H1 (cell line): ENCODE results near the gene NPTX1. TPM values are rescaled to one million over a fixed set of nuclear protein-coding genes. Genes with fewer than 3 reads are reported as not detected.
A peak's percentile ranks its signal among the peaks of the same experiment; 100 is the strongest.

ENCODE experiments used
- CTCF ChIA-PET: fragments of 300-600 bp; sonication (Branson Sonifier 250); formaldehyde crosslinking; loops from one replicate; lab custom pipeline; 2021; ENCODE audit not compliant: partially characterized antibody; lab: Charles Lee
- POLR2A ChIA-PET: fragments of 300-600 bp; sonication (Branson Sonifier 250); formaldehyde crosslinking; loops from one replicate; lab custom pipeline; 2021; ENCODE audit warnings: inconsistent platforms; ENCODE audit not compliant: partially characterized antibody; lab: Charles Lee
- DNase-seq, 2 experiments: peaks; one replicate each; pipeline versions ENCODE4 v3.0.0 to v3.0.0-alpha.2; 2010 to 2022; ENCODE audit warnings: low spot score in 2 of 2, low read depth in 1 of 2, mixed read lengths in 1 of 2
- FAIRE-seq: peaks from 2 replicates; lab custom pipeline; 2011; peaks lifted over from hg19 to GRCh38; lab: Jason Lieb, UNC
- H2AFZ ChIP-seq: 2 replicates; pipeline ENCODE4 v1.8.1; 2012; ENCODE audit warnings: low read length, inconsistent platforms
- H2AK5ac ChIP-seq: 2 replicates; pipeline ENCODE4 v1.6.1; 2013; ENCODE audit warnings: low read depth, low read length
- H2BK120ac ChIP-seq: replicated peaks from 2 replicates; pipeline ENCODE3; 2013; ENCODE audit warnings: low read depth, low read length, inconsistent platforms
- H2BK12ac ChIP-seq: 2 replicates; pipeline ENCODE4 v1.6.1; 2013; ENCODE audit warnings: low read depth, low read length
- H2BK15ac ChIP-seq: 2 replicates; pipeline ENCODE4 v1.6.1; 2013; ENCODE audit warnings: low read length
- H2BK20ac ChIP-seq: 2 replicates; pipeline ENCODE4 v1.6.1; 2013; ENCODE audit warnings: low read length
- H2BK5ac ChIP-seq: 2 replicates; pipeline ENCODE4 v1.6.1; 2013; ENCODE audit warnings: low read depth, low read length
- H3K14ac ChIP-seq: 2 replicates; pipeline ENCODE4 v1.6.1; 2013; ENCODE audit warnings: inconsistent platforms; ENCODE audit not compliant: insufficient read length
- H3K18ac ChIP-seq: 2 replicates; pipeline ENCODE4 v1.6.1; 2013; ENCODE audit warnings: low read length; ENCODE audit errors: extremely low read depth
- H3K23ac ChIP-seq: 2 replicates; pipeline ENCODE4 v1.6.1; 2013; ENCODE audit warnings: inconsistent platforms; ENCODE audit not compliant: insufficient read length
- H3K23me2 ChIP-seq: 2 replicates; pipeline ENCODE4 v1.6.1; 2013; ENCODE audit warnings: low read depth, low read length
- H3K27ac ChIP-seq: 2 replicates; pipeline ENCODE4 v1.6.1; 2011; ENCODE audit warnings: low read depth, low read length, inconsistent platforms
- H3K27me3 ChIP-seq, 4 experiments: replicated peaks in 1 of 4; 1 replicate in 1 of 4; 2 replicates in 3 of 4; pipeline versions ENCODE4 v1.6.1 to v1.8.1; 2011 to 2013; ENCODE audit warnings: low read length in 3 of 4, mild to moderate bottlenecking in 3 of 4, inconsistent platforms in 2 of 4, mixed read lengths in 2 of 4, moderate library complexity in 1 of 4; ENCODE audit not compliant: control insufficient read depth in 3 of 4, insufficient read depth in 3 of 4; ENCODE audit errors: extremely low read depth in 1 of 4
- H3K36me3 ChIP-seq, 4 experiments: 2 replicates each; pipeline versions ENCODE4 v1.6.1 to v1.8.1; 2011 to 2013; ENCODE audit warnings: mild to moderate bottlenecking in 4 of 4, low read length in 3 of 4, moderate library complexity in 2 of 4, control low read depth in 1 of 4, inconsistent platforms in 1 of 4; ENCODE audit not compliant: insufficient read depth in 4 of 4, control insufficient read depth in 2 of 4
- H3K4ac ChIP-seq: replicated peaks from 2 replicates; pipeline ENCODE3; 2013; ENCODE audit warnings: low read length, low read depth, mixed read lengths, inconsistent platforms; ENCODE audit not compliant: insufficient read length
- H3K4me1 ChIP-seq, 4 experiments: replicated peaks in 1 of 4; 1 replicate in 1 of 4; 2 replicates in 3 of 4; pipeline versions ENCODE4 v1.6.1 to v1.8.1; 2011 to 2013; ENCODE audit warnings: low read length in 3 of 4, inconsistent platforms in 2 of 4, mixed read lengths in 1 of 4; ENCODE audit not compliant: insufficient read depth in 4 of 4, control insufficient read depth in 3 of 4
- H3K4me2 ChIP-seq, 2 experiments: 2 replicates each; pipeline versions ENCODE4 v1.6.1 to v1.8.1; 2011 to 2013; ENCODE audit warnings: low read depth in 2 of 2, low read length in 2 of 2, control low read depth in 1 of 2, inconsistent platforms in 1 of 2, mild to moderate bottlenecking in 1 of 2; ENCODE audit not compliant: insufficient read depth in 1 of 2
- H3K4me3 ChIP-seq, 4 experiments: fragments of 200-600, 300-600 bp in 1 of 4; sonication (generic), shearing (Covaris generic), sonication (Bioruptor Twin) in 1 of 4; 2 replicates each; pipeline versions ENCODE4 v1.5.1 to v1.8.1; 2011 to 2016; ENCODE audit warnings: low read length in 4 of 4, low read depth in 3 of 4, control low read depth in 2 of 4, inconsistent platforms in 2 of 4, mild to moderate bottlenecking in 2 of 4, mixed read lengths in 1 of 4, moderate library complexity in 1 of 4; ENCODE audit not compliant: insufficient read depth in 2 of 4; ENCODE audit errors: extremely low read depth in 1 of 4
- H3K56ac ChIP-seq: replicated peaks from 2 replicates; pipeline ENCODE3; 2013; ENCODE audit warnings: low read depth, mild to moderate bottlenecking, mixed read lengths, low read length, inconsistent platforms; ENCODE audit not compliant: insufficient read length
- H3K79me1 ChIP-seq: 2 replicates; pipeline ENCODE4 v1.6.1; 2013; ENCODE audit warnings: low read depth, low read length, control low read depth
- H3K79me2 ChIP-seq, 2 experiments: 2 replicates each; pipeline versions ENCODE4 v1.6.1 to v1.8.1; 2012 to 2013; ENCODE audit warnings: low read length in 2 of 2, mild to moderate bottlenecking in 2 of 2, inconsistent platforms in 1 of 2; ENCODE audit not compliant: insufficient read depth in 2 of 2, control insufficient read depth in 1 of 2
- H3K9ac ChIP-seq, 4 experiments: replicated peaks in 1 of 4; 1 replicate in 1 of 4; 2 replicates in 3 of 4; pipeline versions ENCODE4 v1.6.1 to v1.8.1; 2011 to 2013; ENCODE audit warnings: low read depth in 3 of 4, low read length in 3 of 4, control low read depth in 2 of 4, mild to moderate bottlenecking in 2 of 4, moderate library complexity in 2 of 4, inconsistent platforms in 1 of 4; ENCODE audit errors: extremely low read depth in 1 of 4
- H3K9me3 ChIP-seq, 2 experiments: 2 replicates each; pipeline versions ENCODE4 v1.6.1 to v1.8.1; 2012 to 2013; ENCODE audit warnings: mild to moderate bottlenecking in 2 of 2, moderate library complexity in 2 of 2, control low read depth in 1 of 2, inconsistent platforms in 1 of 2, low read depth in 1 of 2, low read length in 1 of 2, mixed read lengths in 1 of 2; ENCODE audit not compliant: insufficient read depth in 2 of 2
- H4K20me1 ChIP-seq, 2 experiments: replicated peaks in 1 of 2; 2 replicates each; pipeline versions ENCODE3 to v1.8.1; 2011 to 2013; ENCODE audit warnings: inconsistent platforms in 2 of 2, low read length in 2 of 2, mild to moderate bottlenecking in 1 of 2; ENCODE audit not compliant: insufficient read depth in 2 of 2, control insufficient read depth in 1 of 2
- H4K5ac ChIP-seq: 2 replicates; pipeline ENCODE4 v1.6.1; 2013; ENCODE audit warnings: low read length, low read depth, mixed read lengths, inconsistent platforms; ENCODE audit not compliant: insufficient read length
- H4K8ac ChIP-seq: 2 replicates; pipeline ENCODE4 v1.8.0; 2013; ENCODE audit warnings: mild to moderate bottlenecking, moderate library complexity, low read length, inconsistent platforms; ENCODE audit not compliant: insufficient read depth; ENCODE audit errors: extremely low read depth
- H4K91ac ChIP-seq: replicated peaks from 2 replicates; pipeline ENCODE3; 2013; ENCODE audit warnings: low read length, mixed read lengths, inconsistent platforms; ENCODE audit not compliant: insufficient read length
- WGBS, 2 experiments: shearing (Covaris generic) in 1 of 2; methylation state at CpG; one replicate each; pipeline versions ENCODE4 v1.1.6 to v1.1.7; 2013 to 2015; ENCODE audit warnings: low lambda C conversion rate in 2 of 2, mixed read lengths in 2 of 2, inconsistent platforms in 1 of 2, low coverage in 1 of 2, missing lambda C conversion rate in 1 of 2; ENCODE audit not compliant: insufficient replicate concordance in 2 of 2, insufficient coverage in 1 of 2, insufficient read length in 1 of 2; ENCODE audit errors: extremely low coverage in 1 of 2, missing lambda C conversion rate in 1 of 2; 5-methylcytosine and 5-hydroxymethylcytosine counted together
- polyA plus RNA-seq, 7 experiments: library from polyadenylated mRNA; depleted of rRNA in 3 of 7; stranded (reverse) in 5 of 7; unstranded in 2 of 7; fragments of >200 nt in 5 of 7; fragments of 200-250 nt in 2 of 7; gene quantifications; 1 replicate in 5 of 7; 2 replicates in 1 of 7; 4 replicates in 1 of 7; pipeline versions ENCODE4 v1.2.1 to v1.2.3, GENCODE V29; 2011 to 2013; ENCODE audit warnings: missing spikeins in 2 of 7, mixed read lengths in 2 of 7
- total RNA-seq: library from RNA; stranded (reverse); fragmentation: NEBNext Ultra II Directional; extraction: Animal tissue kit (Norgen Biotek cat#: 25700); gene quantifications from 2 replicates; pipeline ENCODE4 v1.2.1, GENCODE V29; 2021

NPTX1 gene
- total and polyA plus RNA-seq, 2 of the 8 experiments (the other 6 are each of a cell fraction or from before 2014, with no cell fraction given) = 12.0 to 17.9 TPM

DNA sequence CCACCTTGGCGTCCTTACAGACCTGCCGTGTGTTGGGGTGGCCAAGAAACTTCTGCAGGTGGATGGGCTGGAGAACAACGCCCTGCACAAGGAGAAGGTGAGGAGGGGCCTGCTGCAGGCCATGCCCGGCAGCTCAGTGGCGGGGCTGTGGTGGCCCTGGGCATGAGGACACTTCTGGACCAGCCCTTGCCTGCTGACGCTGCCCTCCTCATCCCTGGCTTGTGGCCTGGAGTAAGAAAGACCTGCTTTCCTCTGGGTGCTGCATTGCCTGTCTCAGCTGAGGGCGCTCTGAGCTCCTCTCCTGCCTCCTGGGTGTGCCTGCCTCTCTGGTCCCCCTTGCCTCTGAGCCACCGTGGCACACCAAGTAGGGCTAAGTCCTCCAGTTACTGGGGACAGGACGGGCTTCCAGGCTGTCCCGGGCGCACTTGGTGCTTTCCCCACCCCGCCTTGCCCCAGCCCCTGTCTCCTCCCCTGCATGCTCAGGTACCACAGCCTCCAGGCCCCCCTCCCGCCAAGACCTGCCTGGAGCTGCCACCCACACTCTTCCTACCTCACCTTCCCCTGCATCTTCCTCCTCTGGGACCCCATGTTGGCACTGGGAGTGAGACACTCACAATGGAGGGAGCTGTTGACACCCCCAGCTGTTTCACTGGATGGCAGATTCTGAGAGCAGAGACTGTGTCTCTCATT, 52.7 kb downstream of the NPTX1 start:
- no peaks in the 10 kb centered on the region for H3K23me2 ChIP-seq
- 0 out of 2 replicates have a peak overlapping the region, but pooled peaks have one; percentile 5 for H4K8ac ChIP-seq
- H3K4me1 ChIP-seq = peaks cover 0 to 8% (median 2%) of the 10 kb centered on the region in 4 experiments; a peak in 3 of 7 replicates
- H2BK15ac ChIP-seq = no peak overlapping the region; the same call in 1 of the 2 replicates
- H2BK120ac ChIP-seq = no peak overlapping the region
- CTCF ChIA-PET = interaction anchor here (0.6 to 1.8 kb wide), 11 partner anchors 10 to 1336 kb away, joined by 3 to 7 read pairs (median 3); partner anchors contain the start of gene ENDOV
- H3K9ac ChIP-seq = peak overlapping the region in 1 of 4 experiments; percentile 22; a peak in 2 of 7 replicates
- H2BK5ac ChIP-seq = no peak overlapping the region
- H3K36me3 ChIP-seq = no peaks in the 10 kb centered on the region
- H3K79me1 ChIP-seq = no peaks in the 10 kb centered on the region; the same call in 1 of the 2 replicates
- H2BK20ac ChIP-seq = no peak overlapping the region
- H3K4me2 ChIP-seq = no peak overlapping the region
- POLR2A ChIA-PET = no interaction called here
- no peak overlapping the region for H3K14ac ChIP-seq
- H2AK5ac ChIP-seq = no peak overlapping the region
- FAIRE-seq = no peak
- 88% methylated on average over 8 of the region's 13 CpGs; no CpG with 5 or more reads in 1 of the 2 experiments for WGBS, 2 experiments
- no peak overlapping the region for H4K5ac ChIP-seq
- peak in 1 of 2 experiments; percentile 41 for DNase-seq
- H3K27me3 ChIP-seq = no peaks in the 10 kb centered on the region; a peak in 1 of 7 replicates
- H3K79me2 ChIP-seq = no peaks in the 10 kb centered on the region
- no peak overlapping the region for H3K23ac ChIP-seq
- no peak overlapping the region for H3K27ac ChIP-seq
- H3K4me3 ChIP-seq = no peak overlapping the region
- H4K20me1 ChIP-seq = peaks cover 7 to 13% of the 10 kb centered on the region in 2 experiments
- no peak overlapping the region for H2BK12ac ChIP-seq
- no peak overlapping the region for H4K91ac ChIP-seq
- H3K9me3 ChIP-seq = no peaks in the 10 kb centered on the region
- no peak overlapping the region for H2AFZ ChIP-seq
- H3K56ac ChIP-seq = no peak overlapping the region
- H3K4ac ChIP-seq = no peak overlapping the region
- no peak overlapping the region for H3K18ac ChIP-seq
